Astrocyte of the hippocampus (primary cell): Measurements from ENCODE around the gene ACKR2.
"Not testable (repeated sequence)": the region's sequence is repeated elsewhere in the genome, so short reads cannot be mapped to it uniquely, and the experiment has no call there.

ENCODE experiments used
- DNase-seq: peaks from one replicate; pipeline ENCODE4 v3.0.0; 2011; ENCODE audit warnings: low read depth, low spot score

Gene ACKR2

DNA sequence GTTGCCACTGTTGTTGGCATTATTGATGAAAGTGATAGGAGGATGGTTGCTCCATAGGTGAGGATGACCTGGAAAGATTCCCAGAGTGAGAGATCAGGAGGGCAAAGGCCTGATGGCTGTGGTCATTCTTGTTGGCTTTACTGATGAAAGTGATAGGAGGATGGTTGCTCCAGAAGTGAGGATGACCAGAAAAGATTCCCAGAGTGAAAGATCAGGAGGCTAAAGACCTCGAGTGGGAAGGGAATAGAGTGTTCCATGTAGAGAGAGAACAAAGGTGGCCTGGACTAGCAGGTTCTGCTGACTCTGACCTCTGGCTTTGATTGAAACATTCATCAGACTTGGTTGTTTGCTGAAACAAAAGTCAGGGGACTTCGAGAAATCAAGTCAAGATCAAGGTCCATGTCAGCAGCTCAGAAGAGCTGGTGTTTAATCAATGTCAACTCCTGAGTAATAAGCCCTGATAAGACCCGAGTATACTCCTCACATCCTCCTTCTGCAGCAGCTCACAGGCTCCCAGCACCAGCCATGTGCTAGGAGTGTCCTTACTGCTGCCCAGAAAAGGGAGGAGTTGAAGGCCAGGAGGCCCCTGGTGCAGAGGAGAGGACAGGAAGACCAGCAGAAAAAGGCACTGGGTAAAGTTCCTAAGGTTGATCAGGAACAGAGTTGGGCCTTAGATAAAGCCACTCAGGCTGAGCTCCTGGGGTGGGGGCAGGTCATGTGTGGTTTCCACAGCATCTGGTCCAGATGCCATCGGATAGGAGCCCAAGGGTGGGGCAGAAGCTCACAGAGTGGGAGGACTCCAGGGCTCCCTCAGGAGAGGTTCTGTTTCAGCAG lies 46.5 kb downstream of the ACKR2 start:
- DNase-seq, result no peak

DNA sequence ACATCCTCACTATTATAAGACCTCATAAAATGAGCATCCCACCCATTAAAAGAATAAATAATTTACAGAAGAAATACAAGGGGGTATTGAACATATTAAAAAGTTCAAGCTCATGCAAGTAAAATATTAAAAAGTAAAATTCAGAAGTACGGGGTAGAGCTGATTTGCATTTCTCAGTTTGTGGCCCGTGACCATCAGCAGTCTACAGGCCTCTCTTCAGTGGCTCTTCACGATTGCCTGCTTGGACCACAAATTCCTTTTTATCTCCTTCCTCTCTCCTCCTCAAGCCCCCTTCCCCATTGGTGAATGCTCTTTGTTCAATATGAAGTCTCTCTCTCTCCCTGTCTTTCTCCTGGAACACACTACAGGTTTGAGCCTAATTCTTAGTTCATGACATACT lies 47.3 kb downstream of the ACKR2 start:
- no peak for DNase-seq

DNA sequence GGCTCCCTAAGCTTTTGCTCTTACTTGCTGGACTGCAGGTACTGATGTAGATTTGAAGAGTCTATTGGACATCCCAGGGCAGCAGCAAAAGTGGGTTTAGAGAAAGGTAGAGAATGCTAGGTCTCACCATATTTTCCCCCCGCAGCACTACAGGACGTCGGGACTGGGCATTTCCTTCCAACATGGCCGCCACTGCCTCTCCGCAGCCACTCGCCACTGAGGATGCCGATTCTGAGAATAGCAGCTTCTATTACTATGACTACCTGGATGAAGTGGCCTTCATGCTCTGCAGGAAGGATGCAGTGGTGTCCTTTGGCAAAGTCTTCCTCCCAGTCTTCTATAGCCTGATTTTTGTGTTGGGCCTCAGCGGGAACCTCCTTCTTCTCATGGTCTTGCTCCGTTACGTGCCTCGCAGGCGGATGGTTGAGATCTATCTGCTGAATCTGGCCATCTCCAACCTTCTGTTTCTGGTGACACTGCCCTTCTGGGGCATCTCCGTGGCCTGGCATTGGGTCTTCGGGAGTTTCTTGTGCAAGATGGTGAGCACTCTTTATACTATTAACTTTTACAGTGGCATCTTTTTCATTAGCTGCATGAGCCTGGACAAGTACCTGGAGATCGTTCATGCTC lies 55.2 kb downstream of the ACKR2 start:
- DNase-seq, result no peak

DNA sequence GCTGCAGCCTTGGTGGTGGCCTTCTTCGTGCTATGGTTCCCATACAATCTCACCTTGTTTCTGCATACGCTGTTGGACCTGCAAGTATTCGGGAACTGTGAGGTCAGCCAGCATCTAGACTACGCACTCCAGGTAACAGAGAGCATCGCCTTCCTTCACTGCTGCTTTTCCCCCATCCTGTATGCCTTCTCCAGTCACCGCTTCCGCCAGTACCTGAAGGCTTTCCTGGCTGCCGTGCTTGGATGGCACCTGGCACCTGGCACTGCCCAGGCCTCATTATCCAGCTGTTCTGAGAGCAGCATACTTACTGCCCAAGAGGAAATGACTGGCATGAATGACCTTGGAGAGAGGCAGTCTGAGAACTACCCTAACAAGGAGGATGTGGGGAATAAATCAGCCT lies 56.0 kb downstream of the ACKR2 start:
- DNase-seq, result no peak

DNA sequence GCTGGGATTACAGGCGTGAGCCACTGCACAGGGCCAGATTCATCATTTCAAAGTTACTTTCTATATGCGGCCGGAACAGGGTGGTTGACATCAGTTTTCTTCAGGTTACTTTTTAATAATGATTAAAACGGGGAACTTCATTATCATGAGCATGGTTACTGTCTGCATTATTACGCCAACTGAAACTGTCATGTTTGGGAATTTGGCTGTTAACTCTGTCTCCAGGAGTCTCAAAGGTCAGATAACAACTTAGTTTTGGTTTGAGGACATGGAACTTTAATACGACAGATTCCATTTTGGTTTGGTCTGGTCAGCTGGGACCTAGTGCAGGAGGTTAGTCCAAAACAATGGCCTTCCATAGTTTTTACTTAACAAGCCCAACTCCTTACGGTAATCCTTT lies 57.9 kb downstream of the ACKR2 start:
- DNase-seq, result no peak

DNA sequence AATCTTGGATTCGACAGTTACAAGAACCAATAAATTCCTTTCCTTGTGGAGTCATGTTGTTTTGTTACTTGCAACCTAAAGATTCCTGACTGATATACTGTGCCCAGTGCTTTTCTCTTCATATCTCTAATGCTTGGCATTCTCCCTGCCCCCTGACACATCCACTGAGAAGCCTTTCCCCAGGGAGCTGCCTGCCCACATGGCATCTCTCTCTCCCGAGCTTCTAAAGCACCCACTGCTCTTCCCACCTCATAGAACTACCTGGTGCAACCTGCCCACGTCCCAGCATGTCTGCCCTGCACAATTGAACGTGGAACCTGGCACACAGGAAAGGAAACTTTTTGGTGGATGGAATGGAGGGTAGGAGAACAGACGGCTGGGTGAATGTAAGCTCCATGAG lies 59.6 kb downstream of the ACKR2 start:
- DNase-seq, result no peak

DNA sequence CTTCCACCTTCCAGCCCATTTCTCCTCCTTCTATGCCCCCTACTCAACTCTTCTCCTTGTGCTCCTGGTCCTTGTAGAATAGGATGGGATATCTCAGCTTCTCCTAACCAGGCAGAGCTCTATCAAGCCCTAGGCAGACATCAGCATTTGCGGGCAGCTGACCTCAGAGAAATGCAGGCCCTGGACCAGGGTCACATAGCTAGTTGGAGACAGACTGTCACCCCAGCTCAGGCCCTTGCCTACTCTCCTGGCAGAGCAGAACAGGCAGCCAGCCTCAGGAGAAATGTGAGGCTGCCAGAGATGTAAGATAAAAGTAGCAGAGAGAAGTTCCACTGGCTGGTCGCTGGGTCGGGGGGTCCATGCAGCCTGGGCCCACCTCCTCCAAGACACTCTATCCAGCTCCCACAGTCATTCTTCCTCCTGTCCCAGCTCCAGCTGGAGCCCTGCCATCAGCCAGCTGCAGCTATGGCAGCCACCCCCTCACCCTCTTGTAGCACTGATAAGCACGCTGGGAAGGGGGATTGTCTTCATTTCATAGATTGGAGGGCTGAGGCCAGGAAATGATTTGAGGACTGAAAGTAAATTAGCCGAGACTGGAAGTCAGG lies 62.4 kb downstream of the ACKR2 start:
- DNase-seq, result peak; percentile 28

DNA sequence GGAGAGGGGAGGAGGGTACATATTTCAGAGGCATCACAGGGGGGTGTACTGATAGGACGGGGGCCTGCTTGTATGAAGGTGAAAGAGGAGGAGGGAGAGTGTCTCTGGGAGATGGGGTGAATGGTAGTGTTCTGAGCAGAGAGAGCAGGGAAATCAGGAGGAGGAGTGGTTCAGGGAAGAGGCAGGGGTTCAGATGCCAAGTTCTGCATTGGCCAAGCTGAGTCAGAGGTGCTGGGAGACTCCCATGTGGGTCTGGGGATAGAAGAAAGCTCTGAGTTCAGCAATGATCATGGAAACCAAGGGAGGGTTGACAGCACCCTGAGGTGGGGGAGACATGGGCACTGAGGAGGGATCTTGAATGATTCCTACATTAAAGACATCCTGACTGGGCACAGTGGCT lies 63.5 kb downstream of the ACKR2 start:
- DNase-seq, result peak; percentile 9

DNA sequence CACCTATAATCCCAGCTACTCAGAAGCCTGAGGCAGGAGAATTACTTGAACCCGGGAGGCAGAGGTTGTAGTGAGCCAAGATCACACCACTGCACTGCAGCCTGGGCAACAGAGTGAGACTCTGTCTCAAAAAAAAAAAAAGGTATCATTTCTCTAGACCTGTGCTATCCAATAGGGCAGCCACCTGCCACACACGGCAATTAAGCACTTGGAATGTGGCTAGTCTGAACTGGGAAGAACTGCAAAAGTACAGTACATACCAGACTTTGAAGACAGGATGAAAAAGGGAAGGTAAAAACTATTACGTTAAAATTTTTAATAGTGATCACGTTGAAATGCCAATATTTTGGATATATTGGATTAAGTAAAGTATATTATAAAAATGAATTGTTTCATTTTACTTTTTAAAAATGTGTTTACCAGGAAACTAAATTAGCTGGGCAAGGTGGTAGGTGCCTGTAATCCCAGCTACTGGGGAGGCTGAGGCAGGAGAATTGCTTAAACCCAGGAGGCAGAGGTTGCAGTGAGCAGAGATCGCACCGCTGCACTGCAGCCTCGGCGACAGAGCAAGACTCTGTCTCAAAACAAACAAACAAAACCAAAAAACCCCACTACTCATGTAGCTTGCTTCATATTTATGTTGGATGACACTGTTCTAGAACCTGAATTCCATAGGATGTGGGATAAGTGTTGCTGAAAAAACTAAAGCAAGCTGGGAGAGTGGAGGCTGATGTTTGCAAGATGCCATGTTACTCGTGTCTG lies 64.2 kb downstream of the ACKR2 start:
- DNase-seq, result peak; percentile 13

DNA sequence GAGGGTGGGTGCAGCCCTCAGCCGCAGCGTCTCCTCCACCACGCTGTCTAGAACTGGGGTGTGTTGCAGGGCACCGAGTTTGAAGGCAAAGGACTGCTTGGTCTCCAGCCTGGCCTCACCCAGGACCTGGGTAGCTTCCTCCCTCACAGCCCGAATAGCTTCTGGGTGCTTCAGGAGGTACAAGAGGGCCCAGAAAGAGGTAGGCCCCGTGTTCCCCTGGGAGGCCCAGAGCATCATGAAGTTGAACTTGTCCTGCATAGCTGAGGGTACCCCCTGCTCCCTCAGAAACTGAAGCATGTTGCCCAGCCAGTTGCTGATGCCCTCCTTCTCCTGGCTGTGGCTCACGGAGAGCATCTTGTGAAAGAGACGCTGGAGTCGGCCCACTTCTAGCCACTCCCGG lies 65.5 kb downstream of the ACKR2 start:
- DNase-seq, result no peak

DNA sequence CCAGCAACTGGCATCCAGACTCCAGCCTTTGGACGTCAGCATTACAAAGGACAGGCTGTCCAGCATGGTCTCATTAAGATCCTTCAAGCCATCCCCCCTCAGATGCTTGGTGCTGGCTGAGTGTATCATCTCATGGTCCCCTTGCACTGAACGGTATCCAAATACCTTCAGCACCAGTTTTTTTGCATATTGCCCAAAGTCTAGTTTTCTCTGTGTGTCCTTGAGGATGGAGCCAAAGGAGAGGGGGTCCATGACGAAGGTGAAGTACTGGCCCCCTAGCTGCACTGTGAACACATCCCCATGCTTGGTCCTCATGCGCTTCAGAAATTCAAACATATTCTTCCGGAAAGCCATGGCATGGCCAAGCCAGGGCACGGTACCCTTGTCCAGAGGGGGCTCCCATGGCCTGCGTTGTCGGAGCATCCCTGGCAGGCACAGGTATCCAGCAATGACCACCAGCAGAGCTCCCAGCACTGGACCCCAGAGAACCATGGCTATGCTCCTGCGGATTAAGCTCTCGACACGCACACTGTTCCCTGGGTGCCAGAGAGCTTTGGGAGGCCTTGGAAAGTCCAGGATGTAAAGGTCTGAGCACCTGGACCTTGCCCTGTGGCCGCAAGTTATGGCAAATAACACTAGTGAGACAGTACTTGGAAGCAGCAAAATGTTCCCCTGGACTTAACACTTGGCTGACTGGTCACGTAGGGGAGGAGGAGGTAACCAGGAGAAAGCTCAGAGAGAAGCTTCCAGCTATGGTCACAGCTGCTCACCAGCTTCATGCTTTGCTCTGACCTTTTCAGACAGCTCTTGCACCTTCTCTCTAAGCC lies 66.3 kb downstream of the ACKR2 start, which contains the start of gene CYP8B1:
Gene CYP8B1 (minus strand): TSS at position 555 of the 827 bp plus-strand sequence. CDS start 63 bp downstream, at position 492.
- no peak for DNase-seq

DNA sequence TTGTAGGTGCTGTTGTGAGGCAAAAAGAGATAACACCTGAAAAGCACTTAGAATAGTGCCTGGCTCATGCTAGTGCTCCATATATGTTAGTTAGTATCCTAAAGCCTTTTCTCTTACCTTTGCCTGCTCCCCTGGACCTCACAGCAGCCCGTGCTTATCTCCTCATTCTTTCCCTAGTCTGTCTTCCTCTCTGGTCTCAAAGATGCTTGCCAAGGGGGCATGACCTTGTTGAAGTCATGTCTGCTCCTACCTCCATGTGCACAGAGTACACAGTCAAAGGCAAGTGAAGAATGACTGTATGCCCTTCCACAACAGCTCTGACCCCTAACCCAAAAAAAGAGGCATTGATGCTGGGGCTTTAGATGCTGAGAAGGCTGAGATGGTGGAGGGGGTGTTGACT lies 67.2 kb downstream of the ACKR2 start:
- no peak for DNase-seq

DNA sequence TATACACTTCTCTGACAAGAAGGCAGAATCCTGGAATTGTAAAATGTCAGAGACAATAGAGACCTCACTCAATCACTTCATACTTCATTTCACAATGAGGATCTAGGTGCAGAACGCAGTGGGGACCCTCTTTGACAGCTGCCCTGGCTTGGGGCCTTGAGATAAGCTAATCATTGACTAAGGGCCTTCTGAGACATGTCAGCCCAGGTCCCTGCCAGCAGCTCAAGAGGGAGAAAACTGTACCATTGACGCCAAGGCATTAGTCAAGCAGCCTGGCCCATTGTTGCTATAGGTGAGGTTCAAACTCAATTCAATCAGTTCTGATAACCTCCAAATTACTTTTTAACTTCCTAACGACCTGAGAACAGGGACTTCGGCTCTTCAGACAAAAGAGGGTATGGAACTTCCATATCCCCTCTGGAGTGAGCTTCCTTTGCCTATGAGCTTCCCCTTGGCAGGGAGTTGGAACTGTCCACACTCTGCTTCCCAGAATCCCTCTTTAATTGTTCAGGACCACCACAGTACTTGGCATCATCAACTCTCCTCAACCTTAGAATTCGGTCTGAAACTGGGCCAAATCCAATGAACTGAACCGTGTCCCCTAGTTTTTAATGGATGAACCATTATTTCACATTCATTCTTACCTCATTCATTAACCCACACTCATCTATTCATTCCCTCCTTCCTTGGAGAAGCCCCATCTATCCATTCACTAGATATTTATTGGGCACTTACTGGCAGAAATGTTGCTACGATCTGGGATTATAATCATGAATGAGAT lies 67.9 kb downstream of the ACKR2 start:
- no peak for DNase-seq

DNA sequence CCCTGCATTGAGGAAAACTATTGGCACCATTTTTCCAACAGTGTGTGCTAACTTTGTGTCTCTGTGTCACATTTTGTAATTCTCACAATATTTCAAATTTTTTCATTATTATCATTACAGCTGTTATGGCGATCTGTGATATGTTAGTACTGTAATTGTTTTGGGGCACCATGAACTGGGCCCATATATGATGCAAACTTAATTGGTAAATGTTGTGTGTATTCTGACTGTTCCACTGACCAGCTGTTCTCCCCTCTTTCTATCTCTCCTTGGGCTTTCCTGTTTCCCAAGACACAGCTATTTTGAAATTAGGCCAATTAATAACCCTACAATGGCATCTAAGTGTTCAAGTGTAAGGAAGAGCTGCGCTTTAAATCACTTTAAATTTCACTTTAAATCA lies 68.6 kb downstream of the ACKR2 start:
- DNase-seq, result no peak

DNA sequence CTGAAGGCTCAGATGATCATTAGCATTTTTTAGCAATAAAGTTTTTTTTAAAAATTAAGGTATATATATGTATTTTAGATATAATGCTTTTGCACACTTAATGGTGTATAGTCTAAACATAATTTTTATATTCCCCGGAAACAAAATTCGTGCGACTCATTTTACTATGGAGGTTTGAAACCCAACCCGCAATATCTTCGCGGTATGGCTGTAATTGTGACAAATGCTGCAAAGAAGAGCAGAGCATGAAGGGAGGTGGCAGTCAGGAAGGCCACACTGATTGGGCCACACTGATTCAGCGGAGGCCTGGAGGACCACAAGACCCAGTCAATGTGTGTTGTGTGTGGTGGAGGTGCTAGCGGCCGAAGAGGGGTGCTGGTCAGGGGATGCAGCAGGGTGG lies 70.9 kb downstream of the ACKR2 start:
- DNase-seq, result no peak

DNA sequence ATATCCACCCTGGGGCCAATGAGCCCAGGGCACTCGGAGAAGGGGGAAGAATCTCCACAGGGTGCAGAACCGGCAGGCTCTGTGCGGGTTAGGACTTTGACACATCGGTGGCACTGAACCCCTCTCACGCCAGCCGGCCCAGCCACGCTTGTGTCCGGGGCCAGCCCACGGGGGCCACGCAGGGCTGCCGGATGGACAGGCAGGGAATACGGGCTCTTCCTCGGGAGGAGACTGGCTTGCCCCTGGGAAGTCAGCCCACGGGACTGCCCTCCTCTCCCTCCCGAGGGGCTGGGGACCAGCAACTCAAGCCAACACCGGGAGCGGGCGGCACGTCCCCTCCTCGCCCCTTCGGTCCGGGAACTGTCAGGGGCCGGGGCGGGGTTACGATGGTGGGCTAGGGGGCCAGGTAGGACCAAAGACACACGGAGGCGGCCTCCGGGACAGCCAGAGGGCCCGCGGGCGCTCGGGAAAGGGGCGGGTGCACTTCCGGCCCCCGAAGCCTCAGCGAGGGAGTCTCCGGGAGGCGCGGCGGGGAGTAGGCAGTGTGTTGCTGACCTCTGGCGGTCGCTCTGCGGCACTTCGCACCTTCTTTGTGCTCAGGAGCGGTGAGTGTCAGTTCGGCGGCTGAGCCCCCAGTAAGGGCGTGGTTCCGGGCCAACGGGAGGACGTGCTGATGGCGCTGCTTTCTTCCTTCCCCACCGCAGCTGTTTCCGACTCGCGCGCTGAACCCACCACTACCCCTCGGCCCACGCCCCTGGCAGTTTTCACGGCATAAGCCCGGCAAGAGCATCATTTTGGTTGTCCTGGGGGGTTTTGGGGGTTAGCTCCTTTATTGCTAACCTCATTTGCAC lies 71.6 kb downstream of the ACKR2 start:
- peak; percentile 93 for DNase-seq

DNA sequence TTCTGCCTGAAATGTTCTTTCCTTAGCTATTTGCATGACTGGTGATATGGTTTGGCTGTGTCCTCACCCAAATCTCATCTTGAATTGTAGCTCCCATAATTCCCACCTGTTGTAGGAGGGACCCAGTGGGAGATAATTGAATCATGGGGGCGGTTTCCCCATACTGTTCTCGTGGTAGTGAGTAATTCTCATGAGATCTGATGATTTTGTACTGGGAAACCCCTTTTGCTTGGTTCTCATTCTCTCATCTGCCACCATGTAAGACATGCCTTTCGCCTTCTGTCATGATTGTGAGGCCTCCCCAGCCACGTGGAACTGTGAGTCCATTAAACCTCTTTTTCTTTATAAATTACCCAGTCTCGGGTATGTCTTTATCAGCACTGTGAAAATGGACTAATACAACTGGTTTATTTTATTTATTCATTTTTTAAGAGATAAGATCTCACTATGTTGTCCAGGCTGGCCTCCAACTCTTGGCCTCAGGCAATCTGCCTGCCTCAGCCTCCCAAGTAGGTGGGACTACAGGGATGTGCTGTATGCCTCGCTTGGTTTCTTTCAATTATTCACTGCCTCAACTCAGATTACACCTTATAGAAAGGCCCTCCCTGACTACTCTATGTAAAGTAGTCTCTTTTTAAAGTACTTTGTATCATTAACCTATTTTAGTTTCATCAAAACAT lies 74.1 kb downstream of the ACKR2 start:
- DNase-seq, result not testable (repeated sequence)

DNA sequence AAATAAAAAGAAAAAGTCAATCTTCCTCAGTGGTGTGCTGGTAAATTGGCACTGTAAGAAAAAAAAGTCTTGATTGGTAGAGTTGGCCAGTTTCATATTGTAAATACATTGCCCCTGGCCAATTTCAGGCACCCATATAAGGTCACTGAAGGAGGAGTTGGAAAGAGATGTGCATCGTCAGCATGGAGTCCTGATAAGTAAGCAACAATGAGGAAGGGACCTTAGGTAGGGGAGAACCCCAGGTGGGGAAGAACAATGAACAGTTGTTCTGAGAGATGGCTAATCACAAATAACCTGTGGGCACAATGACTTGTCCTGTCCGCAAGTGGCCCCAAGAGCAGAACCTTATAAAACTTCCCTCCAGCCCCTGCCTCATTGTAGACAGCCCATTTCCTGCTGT lies 75.1 kb downstream of the ACKR2 start:
- DNase-seq, result no peak

DNA sequence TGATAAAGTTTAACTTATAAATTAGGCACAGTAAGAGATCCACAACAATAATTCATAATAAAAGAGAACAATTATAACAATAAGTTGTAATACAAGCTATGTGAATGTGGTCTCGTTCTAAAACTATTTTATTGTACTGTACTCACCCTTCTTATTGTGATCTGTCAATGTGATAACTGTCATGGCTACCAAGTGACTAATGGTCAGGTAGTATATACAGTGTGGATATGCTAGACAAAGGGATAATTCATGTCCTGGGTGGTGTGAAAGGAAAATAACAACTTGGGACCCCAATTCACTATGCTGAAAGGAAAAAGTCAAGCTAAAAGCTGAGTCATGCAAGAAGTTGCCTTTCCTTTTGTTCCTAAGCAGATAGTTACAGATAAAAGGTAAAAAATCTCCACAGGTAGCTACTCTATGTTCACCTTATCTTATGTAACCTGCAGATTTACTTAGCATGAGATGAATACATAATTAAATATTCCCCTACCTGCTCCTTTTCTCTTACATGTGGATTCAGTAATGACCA lies 77.1 kb downstream of the ACKR2 start:
- DNase-seq, result no peak
